Activated CD4-positive, alpha-beta T cell treated with anti-CD3 and anti-CD28 coated beads for 24 hours (primary cell): ENCODE results near the gene ANKRD34A.
A peak's percentile ranks its signal among the peaks of the same experiment; 100 is the strongest.

Experiments
- DNase-seq, 2 donors: peaks; one replicate each; pipeline ENCODE4 v3.0.0-alpha.2; 2020; ENCODE audit warnings: low read depth in 2 of 2

Gene ANKRD34A

GRCh38 chr1:145990249-145990855 is 26.0 kb upstream of the ANKRD34A start:
- DNase-seq = no peak

DNA sequence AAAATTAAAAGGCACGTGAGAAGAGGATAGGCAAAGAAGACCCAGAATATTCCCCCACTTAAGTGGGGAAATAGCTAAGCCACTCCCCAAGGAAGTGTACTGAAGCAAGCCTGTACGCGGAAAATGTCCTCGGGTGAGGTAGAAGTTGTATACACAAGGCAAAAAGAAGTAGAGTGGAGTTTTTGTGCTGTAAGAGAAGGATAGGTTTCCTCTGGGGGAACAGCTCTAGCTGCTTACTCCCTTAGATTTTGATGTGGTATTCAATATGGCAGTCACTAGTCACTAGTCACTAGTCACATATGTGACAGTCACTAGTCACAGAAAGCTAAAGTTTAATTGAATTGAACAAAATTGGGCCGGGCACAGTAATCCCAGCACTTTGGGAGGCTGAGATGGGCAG is 24.4 kb upstream of the ANKRD34A start:
- no peak for DNase-seq

DNA sequence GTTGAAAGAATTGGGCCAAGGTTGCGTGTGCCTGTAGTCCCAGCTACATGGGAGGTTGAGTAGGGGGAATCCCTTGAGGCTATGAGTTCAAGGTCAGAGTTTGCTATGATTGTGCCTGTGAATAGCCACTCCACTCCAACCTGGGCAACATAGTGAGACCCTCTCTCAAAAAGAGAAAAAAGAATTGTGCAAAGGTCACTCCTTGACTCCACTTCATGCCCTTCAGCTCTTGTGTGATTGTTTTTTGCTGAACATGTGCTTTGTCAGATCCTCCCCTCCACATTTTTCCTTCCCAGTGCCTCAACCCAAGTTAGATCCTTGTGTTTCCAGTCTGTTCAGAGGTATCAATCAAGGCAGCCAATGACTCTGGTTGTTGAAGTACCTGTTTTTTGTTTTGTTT is 23.6 kb upstream of the ANKRD34A start:
- DNase-seq = no peak

DNA sequence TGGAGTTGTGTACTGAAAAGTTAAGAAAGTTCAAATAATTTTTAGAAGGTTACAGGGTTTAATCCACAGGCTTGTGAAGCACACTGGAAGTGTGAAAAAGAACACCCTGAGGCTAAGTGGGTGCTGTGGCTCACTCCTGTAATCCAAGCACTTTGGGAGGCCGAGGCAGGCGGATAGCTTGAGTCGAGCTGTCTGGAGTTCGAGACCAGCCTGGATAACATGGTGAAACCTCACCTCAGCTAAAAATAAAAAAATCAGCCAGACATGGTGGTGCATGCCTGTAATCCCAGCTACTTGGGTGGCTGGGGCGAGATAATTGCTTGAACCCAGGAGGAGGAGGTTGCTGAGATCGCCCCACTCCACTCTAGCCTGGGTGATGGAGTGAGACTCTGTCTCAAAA is 22.2 kb upstream of the ANKRD34A start:
- DNase-seq = no peak

DNA sequence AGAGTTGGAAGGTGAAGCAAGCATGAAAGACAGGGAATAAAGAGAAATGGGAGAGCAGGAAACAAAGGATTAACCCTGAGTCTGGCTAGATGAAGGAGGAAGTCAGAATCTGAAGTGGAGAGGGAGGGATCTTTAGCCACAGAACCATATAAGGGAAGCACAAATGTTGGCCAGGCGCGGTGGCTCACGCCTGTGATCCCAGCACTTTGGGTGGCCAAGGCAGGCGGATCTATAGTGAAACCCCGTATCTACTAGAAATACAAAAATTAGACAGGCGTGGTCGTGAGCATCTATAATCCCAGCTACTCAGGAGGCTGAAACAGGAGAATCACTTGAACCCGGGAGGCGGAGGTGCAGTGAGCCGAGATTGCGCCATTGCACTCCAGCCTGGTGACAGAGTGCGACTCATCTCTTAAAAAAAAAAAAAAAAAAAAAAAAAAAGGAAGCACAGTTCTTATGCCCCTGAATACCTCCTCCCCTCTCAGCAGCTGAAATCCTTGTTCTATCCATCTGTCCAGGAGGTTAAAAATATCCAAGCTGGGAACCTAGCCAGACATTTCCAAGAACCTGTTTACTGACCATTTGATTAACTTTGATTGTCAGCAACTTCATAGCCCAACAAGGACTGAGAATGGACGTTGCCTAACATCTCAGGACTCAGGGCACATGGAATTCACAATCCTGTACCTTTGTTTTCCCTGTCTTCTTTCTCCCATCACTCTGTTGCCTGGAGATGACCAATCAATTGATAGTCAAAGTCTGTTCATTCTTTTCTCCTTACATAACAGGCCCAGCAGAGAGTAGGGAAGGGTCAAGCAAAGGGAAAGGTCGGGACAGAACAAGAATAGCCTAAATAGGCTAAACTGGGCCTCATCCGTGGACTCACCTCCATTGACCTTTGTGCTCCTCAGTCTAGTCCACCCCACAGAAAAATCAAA is 21.4 kb upstream of the ANKRD34A start:
- no peak for DNase-seq

DNA sequence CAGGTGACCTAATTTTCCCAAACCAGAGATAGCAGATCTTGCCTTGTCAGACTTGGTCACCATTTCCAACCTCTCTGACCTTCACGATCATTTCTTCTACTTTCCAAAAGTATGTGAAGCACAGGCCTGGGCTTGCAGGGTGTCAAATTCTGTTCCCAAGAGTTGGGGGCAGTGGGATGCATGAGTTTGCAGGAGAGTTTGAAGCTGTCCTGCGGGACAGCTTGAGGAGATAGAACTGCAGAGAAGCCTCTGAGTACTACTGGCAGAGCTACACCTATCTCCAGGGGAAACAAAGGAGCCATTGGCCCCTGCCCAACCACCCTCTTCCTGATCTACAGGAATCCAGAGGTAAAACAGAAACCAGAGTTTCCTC is 20.7 kb upstream of the ANKRD34A start:
- DNase-seq = no peak

GRCh38 chr1:145983960-145984830 is 19.8 kb upstream of the ANKRD34A start:
- DNase-seq = no peak

GRCh38 chr1:145983206-145983675 is 18.9 kb upstream of the ANKRD34A start:
- DNase-seq = no peak

DNA sequence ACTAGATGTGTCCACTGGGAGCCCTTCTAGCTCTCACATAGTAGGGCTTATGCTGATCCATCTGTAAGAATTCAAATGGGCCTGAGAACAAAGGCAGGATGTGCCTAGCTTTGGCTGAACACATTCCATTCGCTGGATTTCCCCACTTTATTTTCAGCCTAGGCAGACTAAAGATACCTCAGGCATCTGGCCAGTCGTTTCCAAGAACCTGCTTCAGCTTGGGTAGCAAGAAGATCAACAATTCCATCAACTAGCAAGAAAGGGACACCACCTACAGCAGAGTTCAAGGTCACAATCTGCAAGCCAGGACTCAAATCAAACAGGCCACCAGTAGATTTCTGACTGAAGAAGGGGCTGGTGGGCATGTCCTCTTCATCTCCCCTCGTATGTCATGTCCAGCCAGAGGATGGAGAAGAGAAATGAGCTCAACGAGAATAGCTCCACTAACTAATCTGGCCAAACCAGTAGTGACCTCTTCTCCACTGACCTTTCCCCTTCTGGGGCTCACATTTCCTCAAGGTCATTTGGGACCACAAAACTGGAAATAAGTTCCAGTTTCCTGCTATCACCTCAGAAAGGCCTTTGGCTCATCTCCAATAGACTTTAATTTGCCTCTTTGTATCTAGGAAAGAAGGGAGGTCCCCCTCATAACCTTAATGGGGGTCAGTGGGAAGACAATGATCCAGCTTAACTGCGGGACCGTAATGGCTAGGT is 17.8 kb upstream of the ANKRD34A start:
- DNase-seq = no peak

- no peak for DNase-seq
Observed at GRCh38 chr1:145980457-145980994, 16.2 kb upstream of the ANKRD34A start.

DNA sequence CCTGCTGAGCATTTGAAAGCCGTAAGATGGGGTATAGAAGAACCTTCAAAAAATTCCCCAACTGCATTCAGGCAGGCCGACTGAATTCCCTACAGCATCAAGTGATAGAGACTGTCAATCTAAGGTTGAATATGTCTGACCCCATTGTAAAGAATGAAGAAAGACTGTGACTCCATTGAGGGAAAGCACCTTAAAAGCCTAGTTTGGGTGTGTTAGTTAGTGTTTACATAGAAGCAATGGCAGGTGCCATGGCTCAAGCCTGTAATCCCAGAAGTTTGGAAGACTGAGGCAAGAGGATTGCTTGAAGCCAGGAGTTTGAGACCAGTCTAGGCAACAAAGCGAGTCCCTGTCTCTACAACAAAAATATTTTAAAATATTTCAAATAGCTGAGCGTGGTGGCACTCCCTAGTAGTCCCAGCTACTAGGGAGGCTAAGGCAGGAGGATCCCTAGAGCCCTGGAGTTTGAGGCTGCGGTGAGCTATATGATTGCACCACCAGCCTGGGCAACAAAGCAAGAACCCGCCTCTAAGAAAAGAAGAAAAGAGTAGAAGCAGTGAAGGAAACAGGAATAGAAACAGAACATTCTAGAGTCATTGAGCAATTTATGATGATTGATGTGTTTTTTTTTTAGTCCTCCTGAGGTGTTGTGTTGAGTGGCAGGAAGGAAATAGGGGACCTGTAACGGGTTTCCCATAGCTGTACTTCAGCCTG is 15.5 kb upstream of the ANKRD34A start:
- no peak for DNase-seq

GRCh38 chr1:145978854-145979745 is 14.7 kb upstream of the ANKRD34A start:
- peak; percentile 60 to 67 for DNase-seq

- DNase-seq = no peak
Observed at GRCh38 chr1:145978471-145978853, 14.1 kb upstream of the ANKRD34A start.

DNA sequence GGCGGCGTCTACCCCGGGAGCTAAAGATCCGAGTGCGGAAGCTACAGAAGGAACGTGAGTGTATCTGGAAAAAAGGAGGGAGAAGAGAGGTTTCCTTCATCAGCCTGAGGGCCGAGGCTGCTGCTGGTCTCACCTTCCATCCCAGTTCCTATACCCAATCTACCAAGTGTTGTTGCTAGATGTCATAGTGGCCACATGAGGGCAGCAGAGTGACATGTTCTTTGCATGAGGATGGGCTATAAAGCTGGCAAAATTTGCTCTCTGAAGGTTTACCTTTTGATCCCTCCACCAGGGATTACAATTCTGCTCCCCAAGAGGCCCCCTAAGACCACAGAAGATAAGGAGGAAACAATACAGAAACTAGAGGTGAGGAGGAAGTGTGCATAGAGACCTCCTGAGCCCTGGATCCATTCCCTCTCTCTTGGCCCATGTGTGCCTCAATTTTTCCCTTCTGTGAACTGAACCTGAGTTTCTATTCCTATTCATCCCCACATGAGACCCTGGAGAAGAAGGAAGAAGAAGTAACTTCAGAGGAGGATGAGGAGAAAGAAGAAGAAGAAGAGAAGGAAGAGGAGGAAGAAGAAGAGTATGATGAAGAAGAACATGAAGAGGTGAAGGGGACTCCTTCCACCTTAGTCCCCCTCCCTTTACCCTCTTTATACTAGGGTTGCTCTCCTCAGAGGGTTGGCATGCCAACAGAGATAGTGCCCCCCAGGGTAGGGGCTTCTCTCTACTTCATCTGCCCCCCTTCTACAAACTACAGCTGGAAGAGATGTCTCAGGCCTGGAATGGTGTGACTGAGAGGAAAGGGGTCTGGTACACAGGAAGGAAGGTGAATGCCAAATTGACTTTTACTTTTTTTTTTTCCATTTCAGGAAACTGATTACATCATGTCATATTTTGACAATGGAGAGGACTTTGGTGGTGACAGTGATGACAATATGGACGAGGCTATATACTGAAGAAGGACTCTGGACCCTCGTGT is 13.4 kb upstream of the ANKRD34A start:
- DNase-seq = peak in 1 of 2 donors; percentile 57

DNA sequence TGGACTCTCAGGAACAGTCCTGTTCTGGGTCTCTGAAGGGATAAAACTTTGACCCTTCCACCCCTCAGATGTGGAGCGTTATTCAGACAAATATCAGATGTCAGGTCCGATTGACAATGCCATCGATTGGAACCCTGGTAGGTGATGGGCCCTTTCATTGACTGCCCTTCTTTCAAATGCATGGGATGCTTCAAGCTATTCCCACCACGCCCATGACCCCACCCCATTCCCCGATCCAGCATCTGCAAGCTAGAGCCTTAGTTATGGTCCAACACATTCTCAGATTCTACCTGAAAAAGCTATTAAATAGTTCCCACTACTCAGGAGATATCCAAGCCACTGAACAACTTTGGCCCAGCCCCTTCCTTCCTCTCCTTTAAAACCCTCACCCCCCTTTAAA is 12.6 kb upstream of the ANKRD34A start:
- DNase-seq = no peak

- no peak for DNase-seq
Observed at GRCh38 chr1:145975216-145975615, 10.8 kb upstream of the ANKRD34A start.

DNA sequence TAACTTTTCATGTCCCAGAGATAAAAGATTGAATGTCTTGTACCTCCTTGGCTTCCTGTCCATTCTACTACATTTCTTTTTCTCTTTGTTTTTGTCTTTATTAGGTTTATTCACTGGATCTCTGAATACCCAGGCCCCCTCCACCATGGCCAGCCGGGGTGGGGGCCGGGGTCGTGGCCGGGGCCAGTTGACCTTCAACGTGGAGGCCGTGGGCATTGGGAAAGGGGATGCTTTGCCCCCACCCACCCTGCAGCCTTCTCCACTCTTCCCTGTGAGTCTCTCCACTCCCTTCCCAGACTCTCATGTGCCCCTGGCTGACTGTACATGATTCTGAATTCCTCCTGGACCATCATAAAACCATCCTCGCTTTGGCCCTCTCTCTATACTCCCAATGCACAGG is 10.3 kb upstream of the ANKRD34A start:
- no peak for DNase-seq

- no peak for DNase-seq
Observed at GRCh38 chr1:145972580-145972979, 8.2 kb upstream of the ANKRD34A start.
